Lower leg skin (tissue), 4 donors: ENCODE data around the gene STX8. TPM values are rescaled to one million over a fixed set of nuclear protein-coding genes. Genes with fewer than 3 reads are reported as not detected.

Source experiments
- DNase-seq, 2 donors: peaks; one replicate each; pipeline ENCODE4 v3.0.0-alpha.2; 2019; ENCODE audit warnings: low spot score in 2 of 2
- H3K4me3 ChIP-seq: fragments of 200-600 bp; sonication (generic); 2 replicates; pipeline ENCODE4 v1.5.1; 2017; ENCODE audit warnings: mild to moderate bottlenecking, low read depth; ENCODE audit not compliant: poor library complexity, severe bottlenecking
- POLR2A ChIP-seq, 2 donors: fragments of 450-650 bp; IDR thresholded peaks; one replicate each; pipeline ENCODE4 v1.6.1; 2016 to 2017; ENCODE audit warnings: antibody characterized with exemption in 2 of 2, mild to moderate bottlenecking in 1 of 2, moderate library complexity in 1 of 2
- WGBS, 2 donors: methylation state at CpG; one replicate each; pipeline ENCODE4 v1.1.5; 2018; 5-methylcytosine and 5-hydroxymethylcytosine counted together
- intact Hi-C: fragments of 100-400 bp; cut with DNase I; formaldehyde crosslinking; loops from one replicate; pipeline ENCODE4 v1.15.0; 2023; ENCODE audit warnings: low total_unique reads
- total RNA-seq, 4 donors: library from RNA; depleted of rRNA; stranded (reverse); fragments of >200 nt; gene quantifications; one replicate each; pipeline ENCODE4 v1.1.0, GENCODE V29; 2016
- TF ChIP-seq, protein P1 (sequence below), 3 donors: fragments of 450-650 bp; IDR thresholded peaks; one replicate each; pipeline ENCODE4 v1.5.1; 2016; ENCODE audit warnings: antibody characterized with exemption in 3 of 3, mild to moderate bottlenecking in 3 of 3, moderate library complexity in 2 of 3

Gene STX8
- total RNA-seq, 4 donors from 2014 or later = 32.1 to 56.4 (median 45.1) TPM

DNA sequence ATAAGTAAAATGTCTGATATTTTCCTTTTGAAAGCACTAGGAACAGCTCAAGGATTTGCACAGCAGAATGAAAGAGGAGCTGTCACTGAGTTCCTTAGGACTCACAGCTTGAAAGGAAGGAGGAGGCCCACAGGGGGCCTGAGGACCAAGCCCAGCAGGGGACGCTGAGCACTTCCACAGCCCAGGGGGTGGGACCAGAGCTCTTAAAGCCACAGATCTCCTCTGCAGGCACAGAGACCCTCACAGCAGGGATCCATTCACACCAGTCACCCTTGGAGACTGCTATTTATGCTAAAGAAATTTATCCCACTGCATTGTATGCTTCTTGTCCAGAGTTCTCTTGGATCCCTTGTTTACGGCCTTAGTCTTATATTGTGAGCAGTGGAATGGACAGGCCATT lies 253.3 kb downstream of the STX8 start:
- intact Hi-C loops = no loop called here
- 73 to 81% methylated on average over 2 of the region's 2 CpGs for WGBS, 2 donors
- no peak for DNase-seq
- TF ChIP-seq, protein P1, sequence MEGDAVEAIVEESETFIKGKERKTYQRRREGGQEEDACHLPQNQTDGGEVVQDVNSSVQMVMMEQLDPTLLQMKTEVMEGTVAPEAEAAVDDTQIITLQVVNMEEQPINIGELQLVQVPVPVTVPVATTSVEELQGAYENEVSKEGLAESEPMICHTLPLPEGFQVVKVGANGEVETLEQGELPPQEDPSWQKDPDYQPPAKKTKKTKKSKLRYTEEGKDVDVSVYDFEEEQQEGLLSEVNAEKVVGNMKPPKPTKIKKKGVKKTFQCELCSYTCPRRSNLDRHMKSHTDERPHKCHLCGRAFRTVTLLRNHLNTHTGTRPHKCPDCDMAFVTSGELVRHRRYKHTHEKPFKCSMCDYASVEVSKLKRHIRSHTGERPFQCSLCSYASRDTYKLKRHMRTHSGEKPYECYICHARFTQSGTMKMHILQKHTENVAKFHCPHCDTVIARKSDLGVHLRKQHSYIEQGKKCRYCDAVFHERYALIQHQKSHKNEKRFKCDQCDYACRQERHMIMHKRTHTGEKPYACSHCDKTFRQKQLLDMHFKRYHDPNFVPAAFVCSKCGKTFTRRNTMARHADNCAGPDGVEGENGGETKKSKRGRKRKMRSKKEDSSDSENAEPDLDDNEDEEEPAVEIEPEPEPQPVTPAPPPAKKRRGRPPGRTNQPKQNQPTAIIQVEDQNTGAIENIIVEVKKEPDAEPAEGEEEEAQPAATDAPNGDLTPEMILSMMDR (IDR thresholded peaks at IDR 0.05) = no peak
- TF ChIP-seq POLR2A (IDR thresholded peaks at IDR 0.05) = no peak
- H3K4me3 ChIP-seq = no peak overlapping the region

DNA sequence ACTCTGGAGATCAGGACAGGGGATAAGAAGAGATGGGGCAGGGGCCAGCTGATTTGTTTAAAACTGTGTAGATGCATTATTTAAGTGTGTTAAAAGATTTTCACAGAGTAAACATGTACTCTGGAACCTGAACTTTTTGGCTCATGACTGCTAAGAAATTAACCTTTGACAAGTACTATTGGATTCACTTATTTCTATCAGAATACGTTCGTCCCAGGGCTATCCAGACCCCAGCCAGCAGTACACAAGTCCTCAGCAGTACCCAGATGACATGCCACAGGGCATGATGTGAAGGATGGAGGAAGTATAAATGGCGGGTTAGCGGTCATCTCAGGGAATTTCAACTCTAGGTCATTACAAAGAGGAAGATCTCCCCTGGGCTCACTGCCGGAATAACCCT lies 253.7 kb downstream of the STX8 start:
- intact Hi-C loops = no loop called here
- no peak for DNase-seq
- no peak for TF ChIP-seq POLR2A (IDR thresholded peaks at IDR 0.05)
- TF ChIP-seq, protein P1 (IDR thresholded peaks at IDR 0.05) = no peak
- H3K4me3 ChIP-seq = no peak overlapping the region
- WGBS, 2 donors = 87 to 91% methylated on average over 5 of the region's 5 CpGs

DNA sequence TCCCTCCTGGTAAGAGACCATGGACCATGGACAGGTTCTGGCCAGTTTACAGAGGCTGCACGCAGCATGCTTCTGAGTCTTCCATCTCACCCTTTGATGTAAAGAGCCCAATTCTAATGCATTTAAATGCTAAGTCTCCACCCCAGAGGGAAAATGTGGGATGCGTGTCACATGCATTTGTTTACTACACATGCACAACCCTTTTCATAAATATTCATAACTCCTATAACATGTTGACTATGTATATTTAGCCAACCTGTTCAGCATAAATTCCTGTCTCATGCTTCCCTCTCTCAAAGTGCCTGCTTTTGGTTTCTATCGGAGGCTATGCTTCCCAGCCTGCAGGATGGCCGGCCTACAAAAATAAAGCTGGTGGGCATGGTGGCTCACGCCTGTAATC lies 260.3 kb downstream of the STX8 start:
- WGBS, 2 donors = 95 to 97% methylated on average over 5 of the region's 5 CpGs
- H3K4me3 ChIP-seq = no peak overlapping the region
- DNase-seq = no peak
- intact Hi-C loops = no loop called here
- TF ChIP-seq POLR2A (IDR thresholded peaks at IDR 0.05) = no peak
- TF ChIP-seq, protein P1 (IDR thresholded peaks at IDR 0.05) = no peak

DNA sequence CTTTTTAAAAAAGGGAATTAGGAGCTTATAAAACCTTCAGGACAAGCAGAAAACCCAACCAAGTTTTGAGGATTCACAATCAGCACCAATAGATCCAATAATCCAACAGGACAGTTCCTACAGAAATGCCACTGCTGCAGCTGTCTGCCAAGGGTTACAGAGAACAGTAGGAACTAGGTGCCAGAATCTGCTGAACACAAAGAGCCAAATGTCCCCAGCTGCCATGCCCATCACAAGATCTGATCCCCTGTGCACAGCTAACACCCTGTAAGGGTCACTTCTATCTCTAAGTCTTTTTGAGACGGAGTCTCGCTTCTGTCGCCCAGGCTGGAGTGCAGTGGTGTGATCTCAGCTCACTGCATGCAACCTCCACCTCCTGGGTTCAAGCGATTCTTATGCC lies 262.3 kb downstream of the STX8 start:
- DNase-seq = no peak
- 94 to 100% methylated on average over 4 of the region's 4 CpGs for WGBS, 2 donors
- no peak overlapping the region for H3K4me3 ChIP-seq
- TF ChIP-seq, protein P1 (IDR thresholded peaks at IDR 0.05) = no peak
- no peak for TF ChIP-seq POLR2A (IDR thresholded peaks at IDR 0.05)
- intact Hi-C loops = no loop called here

DNA sequence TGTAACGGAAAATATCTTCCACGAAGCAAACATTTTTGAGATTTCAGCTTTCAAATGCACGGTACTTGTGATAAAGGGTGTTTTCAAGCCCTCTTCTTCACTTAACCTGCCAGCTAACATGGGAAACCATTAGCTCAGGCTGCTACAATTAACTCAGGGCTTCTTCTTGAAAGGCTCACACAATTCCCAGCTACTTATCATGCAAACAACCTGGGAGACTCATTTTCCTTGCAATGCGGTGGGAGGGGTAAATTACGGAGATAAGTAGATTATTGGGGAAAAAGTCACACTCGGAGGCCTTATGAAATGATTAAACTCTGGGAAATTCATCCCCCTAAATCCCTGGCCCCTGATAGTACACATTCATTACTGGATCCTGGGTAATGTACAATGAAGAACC lies 266.4 kb downstream of the STX8 start:
- intact Hi-C loops = loop anchor here (10.0 kb wide), 1 partner anchor 1066 kb away; the partner anchor contains the start of gene MYH13
- no peak overlapping the region for H3K4me3 ChIP-seq
- WGBS, 2 donors = 92 to 95% methylated on average over 6 of the region's 6 CpGs
- no peak for DNase-seq
- TF ChIP-seq, protein P1 (IDR thresholded peaks at IDR 0.05) = no peak
- no peak for TF ChIP-seq POLR2A (IDR thresholded peaks at IDR 0.05)

DNA sequence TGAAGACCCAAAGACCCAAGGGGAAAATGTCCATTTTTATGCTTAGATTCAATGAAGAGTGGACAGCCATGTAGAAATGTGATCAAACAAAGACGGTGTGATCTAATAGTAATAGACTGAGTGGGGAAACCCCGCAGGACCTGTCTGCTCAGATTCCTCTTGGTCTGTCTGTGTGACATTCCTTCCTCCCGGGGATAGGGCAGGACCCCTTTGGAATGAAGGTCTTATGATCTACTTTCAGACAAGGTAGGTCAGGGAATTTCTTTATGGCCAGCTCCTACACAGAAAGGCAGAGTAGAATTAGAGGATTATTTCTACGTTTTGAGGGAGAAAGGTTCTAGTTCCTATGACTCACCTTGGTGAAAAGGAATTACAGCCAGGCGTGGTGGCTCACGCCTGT lies 267.6 kb downstream of the STX8 start:
- TF ChIP-seq, protein P1 (IDR thresholded peaks at IDR 0.05) = no peak
- no peak for TF ChIP-seq POLR2A (IDR thresholded peaks at IDR 0.05)
- DNase-seq = no peak
- 83 to 84% methylated on average over 6 of the region's 6 CpGs for WGBS, 2 donors
- H3K4me3 ChIP-seq = no peak overlapping the region
- intact Hi-C loops = loop anchor here (10.0 kb wide), 1 partner anchor 1067 kb away; the partner anchor contains the start of gene MYH13
